GM18868 (cell line): ENCODE data around the gene TM7SF3.
"Not testable (repeated sequence)": the region's sequence is repeated elsewhere in the genome, so short reads cannot be mapped to it uniquely, and the experiment has no call there.

ENCODE experiments used
- ATAC-seq: cut with Tn5 transposase; IDR thresholded peaks from one replicate; pipeline ENCODE4 v1.9.1; 2021; ENCODE audit warnings: mild to moderate bottlenecking, moderate library complexity; ENCODE audit not compliant: unreplicated experiment

Gene TM7SF3

GRCh38 chr12:26987634-26988424, 26.4 kb downstream of the TM7SF3 start:
- ATAC-seq = no peak

- ATAC-seq = no peak
Measured at GRCh38 chr12:26982866-26983265, 31.3 kb downstream of the TM7SF3 start.

GRCh38 chr12:26979733-26980132, 34.5 kb downstream of the TM7SF3 start:
- ATAC-seq = no peak

- no peak for ATAC-seq
Measured at GRCh38 chr12:26978801-26979200, 35.4 kb downstream of the TM7SF3 start.

GRCh38 chr12:26976687-26977086, 37.5 kb downstream of the TM7SF3 start:
- ATAC-seq = no peak

GRCh38 chr12:26971963-26972362, 42.2 kb downstream of the TM7SF3 start:
- peak; percentile 100 for ATAC-seq

GRCh38 chr12:26970136-26970535, 44.0 kb downstream of the TM7SF3 start:
- ATAC-seq = no peak

- ATAC-seq = no peak
Measured at GRCh38 chr12:26966842-26967241, 47.3 kb downstream of the TM7SF3 start.

- no peak for ATAC-seq
Measured at GRCh38 chr12:26963413-26963812, 50.8 kb downstream of the TM7SF3 start.

- ATAC-seq = no peak
Measured at GRCh38 chr12:26961803-26962202, 52.4 kb downstream of the TM7SF3 start.

GRCh38 chr12:26961391-26961790, 52.8 kb downstream of the TM7SF3 start:
- ATAC-seq = not testable (repeated sequence)

GRCh38 chr12:26954027-26954426, 60.2 kb downstream of the TM7SF3 start:
- ATAC-seq = no peak

- no peak for ATAC-seq
Measured at GRCh38 chr12:26953447-26953846, 60.7 kb downstream of the TM7SF3 start.

GRCh38 chr12:26948309-26948708, 65.9 kb downstream of the TM7SF3 start:
- ATAC-seq = no peak

GRCh38 chr12:26941215-26941594, 73.0 kb downstream of the TM7SF3 start:
- ATAC-seq = no peak

- no peak for ATAC-seq
Measured at GRCh38 chr12:26940516-26941214, 73.5 kb downstream of the TM7SF3 start.

GRCh38 chr12:26939953-26940352, 74.2 kb downstream of the TM7SF3 start:
- ATAC-seq = no peak

- ATAC-seq = no peak
Measured at GRCh38 chr12:26939192-26939832, 74.9 kb downstream of the TM7SF3 start.

- no peak for ATAC-seq
Measured at GRCh38 chr12:26938701-26939062, 75.5 kb downstream of the TM7SF3 start.

GRCh38 chr12:26937863-26938700, 76.1 kb downstream of the TM7SF3 start, which contains the start of the genes FGFR1OP2 and INTS13:
Gene FGFR1OP2, plus strand, starts transcription at chr12:26938470. Its CDS starts 15,689 bp downstream, at chr12:26954159.
Gene INTS13, minus strand, starts transcription at chr12:26937981. Its CDS starts 1,178 bp downstream, at chr12:26936803.
- ATAC-seq = peak; percentile 88

GRCh38 chr12:26937443-26937862, 76.7 kb downstream of the TM7SF3 start:
- ATAC-seq = no peak
